ENCODE results near the gene SPSB3. TPM values are rescaled to one million over a fixed set of nuclear protein-coding genes. Genes with fewer than 3 reads are reported as not detected.

Gene SPSB3
- total and polyA plus RNA-seq, 2 of the 4 experiments (the other 2 are of a cell fraction) = 9.1 to 30.8 TPM

GRCh38 chr16:1767116-1767994, 15.0 kb downstream of the SPSB3 start (continued):
- no peak for TF ChIP-seq MXI1 (IDR thresholded peaks at IDR 0.05; ENCODE audit: borderline replicate concordance, low read depth, low read length)

DNA sequence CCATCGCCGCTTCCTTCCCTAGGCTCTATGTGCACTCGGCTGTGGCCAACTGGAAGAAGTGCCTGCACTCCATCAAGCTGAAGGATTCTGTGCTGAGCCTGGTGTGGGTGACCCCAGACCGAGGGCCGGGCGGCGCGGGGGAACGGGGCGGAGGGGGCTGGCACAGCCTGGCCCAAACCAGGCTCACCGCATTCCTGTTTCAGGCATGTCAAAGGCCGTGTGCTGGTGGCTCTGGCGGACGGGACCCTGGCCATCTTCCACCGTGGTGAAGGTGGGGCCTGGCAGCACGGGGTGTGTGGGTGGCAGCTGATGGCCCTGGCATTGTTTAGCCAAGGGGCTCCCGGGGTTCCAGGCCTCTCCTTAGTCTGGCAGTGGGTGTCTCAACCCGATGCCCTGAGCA, 15.7 kb downstream of the SPSB3 start:
- no peak overlapping the region for H2BK5ac ChIP-seq (ENCODE audit: low read depth, low read length, poor library complexity, severe bottlenecking)
- no peak overlapping the region for H3K56ac ChIP-seq (ENCODE audit: extremely low read depth, insufficient read depth, low read length)
- no peaks in the 10 kb centered on the region for H3K27me3 ChIP-seq (ENCODE audit: control insufficient read depth, insufficient read depth, low read length)
- H4K5ac ChIP-seq (ENCODE audit: low read depth, low read length) = no peak overlapping the region
- ChIA-PET POLR2A (ENCODE audit: unreplicated experiment) (no interaction called here), CTCF (no interaction called here)
- BruUV-seq (replicated peaks) = no TSS peak
- H3K4me1 ChIP-seq (ENCODE audit: control insufficient read depth, insufficient read depth, low read length) = no peaks in the 10 kb centered on the region
- intact Hi-C loops (cut with micrococcal nuclease) = no loop called here
- ATAC-seq (ENCODE audit: low read depth) (no peak), DNase-seq (no peak)
- no peak overlapping the region for H4K8ac ChIP-seq (ENCODE audit: low read depth in 2 of 2, low read length in 2 of 2)
- no peak overlapping the region for H2AK5ac ChIP-seq (ENCODE audit: low read depth, low read length)
- H3K79me1 ChIP-seq (ENCODE audit: low read depth in 1 of 2, low read length in 2 of 2) = peaks cover under 1 to 19% of the 10 kb centered on the region in 2 experiments; a peak in 2 of 4 replicates
- 94% methylated on average over 11 of the region's 18 CpGs; no CpG with 5 or more reads in 1 of the 2 experiments for WGBS, 2 experiments (ENCODE audit: extremely low coverage in 2 of 2, insufficient read length in 1 of 2)
- no peak overlapping the region for H2AFZ ChIP-seq (replicated peaks; ENCODE audit: low read length, poor library complexity)
- H3K4ac ChIP-seq (ENCODE audit: low read depth, low read length) = no peak overlapping the region
- H2AK9ac ChIP-seq (replicated peaks; ENCODE audit: low read depth, low read length, poor library complexity) = no peak overlapping the region
- no peak overlapping the region for H3K27ac ChIP-seq (ENCODE audit: insufficient read depth, low read length)
- TF ChIP-seq POLR2A (IDR thresholded peaks at IDR 0.05; ENCODE audit: low read depth, low read length) (no peak), BHLHE40 (IDR thresholded peaks at IDR 0.05; ENCODE audit: low read depth, low read length) (no peak), RAD21 (IDR thresholded peaks at IDR 0.05; ENCODE audit: low read length) (no peak), ELK1 (IDR thresholded peaks at IDR 0.05; ENCODE audit: borderline replicate concordance, low read depth, low read length) (no peak), CEBPB (IDR thresholded peaks at IDR 0.05; ENCODE audit: low read depth, low read length) (no peak), MXI1 (IDR thresholded peaks at IDR 0.05; ENCODE audit: borderline replicate concordance, low read depth, low read length) (no peak), MAFK (IDR thresholded peaks at IDR 0.05; ENCODE audit: low read depth, low read length) (no peak), CTCF (conservative IDR thresholded peaks at IDR 0.05; ENCODE audit: low read depth, low read length) (no peak), MAZ (IDR thresholded peaks at IDR 0.05; ENCODE audit: borderline replicate concordance, low read depth, low read length) (no peak), NFE2L2 (IDR thresholded peaks at IDR 0.05; ENCODE audit: low read depth, low read length) (no peak), CHD1 (IDR thresholded peaks at IDR 0.05; ENCODE audit: low read depth, low read length) (no peak)
- no peak overlapping the region for H3K14ac ChIP-seq (replicated peaks; ENCODE audit: low read depth, low read length)
- H3K4me3 ChIP-seq (ENCODE audit: insufficient read depth, low read depth, low read length) = no peak overlapping the region
- no peak overlapping the region for H4K91ac ChIP-seq (ENCODE audit: insufficient read depth, low read depth, low read length)
- H2BK15ac ChIP-seq (ENCODE audit: low read depth, low read length) = no peak overlapping the region
- dilution Hi-C loops (cut with HindIII; ENCODE audit: low sequenced_read_pairs, unreplicated experiment) = no loop called here
- H2BK20ac ChIP-seq (ENCODE audit: low read depth, low read length) = no peak overlapping the region
- H3K9me3 ChIP-seq (ENCODE audit: control insufficient read depth, insufficient read depth, low read length) = no peaks in the 10 kb centered on the region
- H4K20me1 ChIP-seq (ENCODE audit: insufficient read depth, low read length) = peaks cover 17% of the 10 kb centered on the region
- H2BK120ac ChIP-seq (ENCODE audit: low read depth, low read length) = no peak overlapping the region
- H3K9me1 ChIP-seq (ENCODE audit: insufficient read depth, low read length) = no peaks in the 10 kb centered on the region
- no peak overlapping the region for H3K18ac ChIP-seq (ENCODE audit: low read depth, low read length)
- no peak overlapping the region for H3K23ac ChIP-seq (ENCODE audit: low read depth, low read length)
- H3K4me2 ChIP-seq (ENCODE audit: low read depth, low read length) = no peak overlapping the region
- H3K9ac ChIP-seq (ENCODE audit: low read depth, low read length) = no peak overlapping the region
- peaks cover 66% of the 10 kb centered on the region for H3K36me3 ChIP-seq (ENCODE audit: control insufficient read depth, insufficient read depth, low read length)
- in situ Hi-C loops (cut with MboI; ENCODE audit: low sequenced_read_pairs) = no loop called here

All from IMR-90 (cell line).